Measurements from ENCODE around the gene GPRC5A.

Gene GPRC5A

GRCh38 chr12:12941450-12942350 lies 50.3 kb downstream of the GPRC5A start:
- DNase-seq (ENCODE audit: low read depth) = no peak

- no peak for DNase-seq (ENCODE audit: low read depth)
Observed at GRCh38 chr12:12943586-12944260, 52.4 kb downstream of the GPRC5A start.

GRCh38 chr12:12945591-12945990 lies 54.2 kb downstream of the GPRC5A start:
- DNase-seq (ENCODE audit: low read depth) = no peak

GRCh38 chr12:12946686-12947355 lies 55.5 kb downstream of the GPRC5A start:
- DNase-seq (ENCODE audit: low read depth) = no peak

GRCh38 chr12:12947902-12948301 lies 56.5 kb downstream of the GPRC5A start:
- no peak for DNase-seq (ENCODE audit: low read depth)

GRCh38 chr12:12951504-12951903 lies 60.1 kb downstream of the GPRC5A start:
- no peak for DNase-seq (ENCODE audit: low read depth)

GRCh38 chr12:12952036-12952435 lies 60.7 kb downstream of the GPRC5A start, which contains the start of gene GPRC5D:
Gene GPRC5D, minus strand, starts transcription at chr12:12952170. Its CDS starts 1,786 bp downstream, at chr12:12950384.
- no peak for DNase-seq (ENCODE audit: low read depth)

GRCh38 chr12:12954356-12954755 lies 63.0 kb downstream of the GPRC5A start:
- no peak for DNase-seq (ENCODE audit: low read depth)

GRCh38 chr12:12954878-12955625 lies 63.7 kb downstream of the GPRC5A start:
- no peak for DNase-seq (ENCODE audit: low read depth)

- no peak for DNase-seq (ENCODE audit: low read depth)
Observed at GRCh38 chr12:12958886-12959285, 67.5 kb downstream of the GPRC5A start.

- no peak for DNase-seq (ENCODE audit: low read depth)
Observed at GRCh38 chr12:12960639-12961209, 69.4 kb downstream of the GPRC5A start.

- no peak for DNase-seq (ENCODE audit: low read depth)
Observed at GRCh38 chr12:12964255-12964654, 72.9 kb downstream of the GPRC5A start.

GRCh38 chr12:12965836-12966235 lies 74.5 kb downstream of the GPRC5A start:
- DNase-seq (ENCODE audit: low read depth) = no peak
